SJSA1 (cell line): Measurements from ENCODE around the gene SPRN. TPM values are rescaled to one million over a fixed set of nuclear protein-coding genes. Genes with fewer than 3 reads are reported as not detected.
A peak's percentile ranks its signal among the peaks of the same experiment; 100 is the strongest.
"Not testable (repeated sequence)": the region's sequence is repeated elsewhere in the genome, so short reads cannot be mapped to it uniquely, and the experiment has no call there.

Experiments used
- DNase-seq, 2 experiments: peaks; one replicate each; pipeline ENCODE4 v3.0.0-alpha.2; 2015 to 2020; ENCODE audit warnings: low spot score in 2 of 2, low read depth in 1 of 2
- H3K27ac ChIP-seq: fragments of 250-450 bp; sonication (Bioruptor Pico); 2 replicates; pipeline ENCODE4 v1.5.1; 2020; ENCODE audit warnings: mild to moderate bottlenecking, moderate library complexity
- H3K27me3 ChIP-seq: fragments of 250-450 bp; sonication (Bioruptor Pico); replicated peaks from 2 replicates; pipeline ENCODE4 v1.5.1; 2020; ENCODE audit warnings: mild to moderate bottlenecking, moderate library complexity
- H3K36me3 ChIP-seq: fragments of 250-450 bp; sonication (Bioruptor Pico); 2 replicates; pipeline ENCODE4 v1.5.1; 2020; ENCODE audit warnings: mild to moderate bottlenecking
- H3K4me1 ChIP-seq: fragments of 250-450 bp; sonication (Bioruptor Pico); replicated peaks from 2 replicates; pipeline ENCODE4 v1.6.1; 2021; ENCODE audit warnings: mild to moderate bottlenecking
- H3K4me3 ChIP-seq: fragments of 250-450 bp; sonication (Bioruptor Pico); 2 replicates; pipeline ENCODE4 v1.5.1; 2020; ENCODE audit warnings: mild to moderate bottlenecking
- H3K9me3 ChIP-seq: fragments of 250-450 bp; sonication (Bioruptor Pico); replicated peaks from 2 replicates; pipeline ENCODE4 v1.5.1; 2020; ENCODE audit warnings: mild to moderate bottlenecking
- total RNA-seq: library from RNA; depleted of rRNA; stranded (reverse); fragments of >200 nt; shearing (Covaris generic); gene quantifications from 2 replicates; pipeline ENCODE4 v1.2.3, GENCODE V29; 2014

The SPRN gene
- total RNA-seq, 1 experiment from 2014 or later = not detected

DNA sequence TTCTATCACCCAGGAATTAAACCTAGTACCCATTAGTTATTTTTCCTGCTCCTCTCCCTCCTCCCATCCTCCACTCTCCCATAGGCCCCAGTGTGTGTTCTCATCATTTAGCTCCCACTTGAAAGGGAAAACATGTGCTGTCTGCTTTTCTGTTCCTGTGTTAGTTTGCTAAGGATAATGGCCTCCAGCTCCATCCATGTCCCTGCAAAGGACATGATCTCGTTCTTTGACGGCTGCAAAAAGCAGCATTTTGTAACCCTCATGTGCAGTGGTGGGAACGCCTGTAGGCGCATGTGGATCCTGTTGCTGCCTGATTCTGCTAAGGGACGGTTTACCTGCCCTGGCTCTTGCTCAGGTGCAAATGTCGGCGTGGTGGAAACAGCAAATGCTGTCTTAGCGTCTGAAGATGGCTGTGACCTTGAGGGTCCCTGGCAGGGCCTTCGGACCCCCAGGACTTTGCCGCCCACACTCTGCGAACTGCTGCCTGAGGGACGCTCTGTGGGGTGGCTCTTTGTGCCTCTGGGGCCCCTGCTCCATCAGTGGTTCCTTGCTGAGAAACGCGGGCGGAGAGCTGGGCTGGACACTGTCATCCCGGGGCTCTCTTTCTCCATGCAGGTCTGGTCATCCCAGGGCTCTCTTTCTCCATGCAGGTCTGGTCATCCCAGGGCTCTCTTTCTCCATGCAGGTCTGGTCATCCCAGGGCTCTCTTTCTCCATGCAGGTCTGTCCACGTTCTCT, 36.0 kb downstream of the SPRN start:
- no peak overlapping the region for H3K4me3 ChIP-seq
- no peak for DNase-seq
- no peaks in the 10 kb centered on the region for H3K9me3 ChIP-seq
- peaks cover 9% of the 10 kb centered on the region for H3K4me1 ChIP-seq
- no peaks in the 10 kb centered on the region for H3K27me3 ChIP-seq
- H3K27ac ChIP-seq = no peak overlapping the region
- H3K36me3 ChIP-seq = no peaks in the 10 kb centered on the region; the same call in 1 of the 2 replicates

- H3K4me3 ChIP-seq, H3K4me1 ChIP-seq, H3K27me3 ChIP-seq, H3K9me3 ChIP-seq, DNase-seq, H3K27ac ChIP-seq, H3K36me3 ChIP-seq: not testable (repeated sequence)
These were observed 37.5 kb downstream of the SPRN start for GRCh38 chr10:133386951-133387350.

DNA sequence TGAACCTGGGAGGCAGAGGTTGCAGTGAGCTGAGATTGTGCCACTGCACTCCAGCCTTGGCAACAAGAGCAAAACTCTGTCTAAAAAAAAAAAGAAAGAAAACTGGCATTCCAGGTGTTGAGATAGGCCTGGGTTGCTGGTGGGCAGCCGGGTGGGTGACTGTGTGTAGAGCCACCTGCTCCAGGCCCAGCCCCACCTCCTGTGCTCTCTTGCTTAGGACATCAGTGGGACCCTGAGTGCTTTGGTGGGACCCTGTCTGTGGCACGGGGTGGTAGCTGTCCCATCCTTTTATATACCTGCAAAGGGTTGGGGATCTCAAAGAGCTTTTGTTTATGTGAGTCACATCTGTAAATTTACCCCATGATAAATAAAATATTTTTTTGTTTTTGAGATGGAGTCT, 39.2 kb downstream of the SPRN start:
- Histone ChIP-seq H3K27me3 (no peaks in the 10 kb centered on the region), H3K9me3 (no peaks in the 10 kb centered on the region), H3K36me3 (no peaks in the 10 kb centered on the region; the same call in 1 of the 2 replicates), H3K27ac (no peak overlapping the region), H3K4me1 (peaks cover 9% of the 10 kb centered on the region), H3K4me3 (no peak overlapping the region)
- no peak for DNase-seq

GRCh38 chr10:133384071-133384470, 40.4 kb downstream of the SPRN start:
- Histone ChIP-seq H3K36me3 (no peaks in the 10 kb centered on the region; the same call in 1 of the 2 replicates), H3K4me1 (peaks cover 16% of the 10 kb centered on the region), H3K27ac (no peak overlapping the region), H3K9me3 (no peaks in the 10 kb centered on the region), H3K27me3 (no peaks in the 10 kb centered on the region), H3K4me3 (no peak overlapping the region)
- no peak for DNase-seq

DNA sequence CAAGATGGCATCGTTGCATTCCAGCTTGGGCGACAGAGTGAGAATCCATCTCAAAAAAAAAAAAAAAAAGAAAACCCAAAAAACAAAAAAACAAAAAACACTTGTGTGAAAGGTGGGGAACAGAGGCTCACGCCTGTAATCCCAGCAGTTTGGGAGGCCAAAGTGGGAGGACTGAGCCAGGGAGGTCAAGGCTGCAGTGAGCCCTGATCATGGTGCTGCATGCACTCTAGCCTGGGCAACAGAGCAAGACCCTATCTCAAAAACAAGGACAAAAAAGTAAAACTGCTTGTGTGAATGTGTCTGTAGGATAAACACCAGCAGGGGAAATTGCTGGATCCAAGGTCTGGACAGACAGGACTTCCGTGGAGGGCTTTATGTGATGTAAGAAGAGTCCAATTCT, 40.9 kb downstream of the SPRN start:
- Histone ChIP-seq H3K4me3 (no peak overlapping the region), H3K9me3 (0 out of 2 replicates have a peak, but pooled peaks cover 2% of the 10 kb centered on the region), H3K27me3 (no peaks in the 10 kb centered on the region), H3K27ac (no peak overlapping the region), H3K4me1 (peaks cover 18% of the 10 kb centered on the region), H3K36me3 (peaks cover 2% of the 10 kb centered on the region)
- DNase-seq = no peak

DNA sequence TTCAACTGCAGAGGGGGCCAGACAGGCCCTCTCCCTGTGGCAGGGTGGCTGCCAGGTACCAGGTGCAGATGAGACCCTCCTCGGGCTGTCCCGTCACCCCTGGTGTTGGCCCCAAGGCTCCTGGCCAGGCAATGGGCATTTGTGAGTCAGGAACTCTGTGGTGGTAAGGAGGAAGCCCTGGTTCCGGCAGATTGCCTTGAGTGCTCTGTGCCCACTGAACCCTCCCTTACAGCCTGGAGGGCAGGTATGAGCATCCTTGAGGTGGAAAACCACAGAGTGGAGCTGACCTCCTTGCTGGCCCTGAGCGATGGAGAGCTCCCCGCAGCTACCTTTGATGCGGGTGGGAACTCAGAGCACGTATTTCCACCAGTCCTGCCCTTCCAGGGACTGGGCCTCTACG, 43.4 kb downstream of the SPRN start:
- peaks cover 25% of the 10 kb centered on the region for H3K4me1 ChIP-seq
- H3K4me3 ChIP-seq = no peak overlapping the region
- no peak for DNase-seq
- H3K9me3 ChIP-seq = 0 out of 2 replicates have a peak, but pooled peaks cover 5% of the 10 kb centered on the region
- no peak overlapping the region for H3K27ac ChIP-seq
- H3K27me3 ChIP-seq = no peaks in the 10 kb centered on the region
- H3K36me3 ChIP-seq = peaks cover 5% of the 10 kb centered on the region

GRCh38 chr10:133379801-133380666, 44.4 kb downstream of the SPRN start:
- H3K27ac ChIP-seq = no peak overlapping the region
- no peak for DNase-seq
- peaks cover 18% of the 10 kb centered on the region for H3K4me1 ChIP-seq
- H3K27me3 ChIP-seq = no peaks in the 10 kb centered on the region
- H3K4me3 ChIP-seq = peak overlapping the region; percentile 69
- peaks cover 5% of the 10 kb centered on the region; the same call in 1 of the 2 replicates for H3K36me3 ChIP-seq
- 0 out of 2 replicates have a peak, but pooled peaks cover 5% of the 10 kb centered on the region for H3K9me3 ChIP-seq

DNA sequence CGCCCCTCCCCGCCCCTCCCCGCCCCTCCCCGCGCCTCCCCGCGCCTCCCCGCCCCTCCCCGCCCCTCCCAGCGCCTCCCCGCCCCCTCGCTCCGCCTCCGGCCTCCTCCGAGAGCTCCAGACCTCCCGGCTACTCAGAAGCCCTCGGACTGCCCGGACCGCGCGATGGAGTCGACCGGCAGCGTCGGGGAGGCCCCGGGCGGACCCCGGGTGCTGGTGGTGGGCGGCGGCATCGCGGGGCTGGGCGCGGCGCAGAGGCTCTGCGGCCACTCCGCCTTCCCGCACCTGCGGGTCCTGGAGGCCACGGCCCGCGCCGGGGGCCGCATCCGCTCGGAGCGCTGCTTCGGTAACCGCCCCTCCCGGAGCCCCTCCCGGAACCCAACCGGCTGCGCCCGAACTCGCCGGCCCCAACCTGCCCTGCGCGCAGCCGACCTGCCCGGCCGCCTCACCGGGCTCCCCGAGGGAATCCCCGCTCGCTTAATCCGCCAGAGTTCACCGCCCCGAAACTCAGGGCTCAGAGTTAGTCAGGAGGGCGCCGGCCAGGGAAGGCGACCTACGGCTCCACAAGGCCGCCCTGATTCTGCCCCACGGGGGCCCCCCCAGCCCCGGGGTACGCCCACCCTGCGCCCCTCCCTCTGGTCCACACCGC, 45.1 kb downstream of the SPRN start, which contains the start of gene PAOX:
Gene PAOX, plus strand, starts transcription at position 111 of the 649 bp plus-strand sequence. Its CDS starts 55 bp downstream, at position 166.
- Histone ChIP-seq H3K4me1 (peaks cover 25% of the 10 kb centered on the region), H3K4me3 (peak within 1 kb of the TSS; percentile 69), H3K36me3 (peaks cover 5% of the 10 kb centered on the region; the same call in 1 of the 2 replicates), H3K27me3 (no peaks in the 10 kb centered on the region), H3K27ac (no peak within 1 kb of the TSS), H3K9me3 (0 out of 2 replicates have a peak, but pooled peaks cover 5% of the 10 kb centered on the region)
- DNase-seq = peak; percentile 51 to 72

GRCh38 chr10:133378251-133379096, 46.0 kb downstream of the SPRN start:
- Histone ChIP-seq H3K4me1 (peaks cover 29% of the 10 kb centered on the region), H3K27me3 (no peaks in the 10 kb centered on the region), H3K9me3 (0 out of 2 replicates have a peak, but pooled peaks cover 5% of the 10 kb centered on the region), H3K36me3 (peaks cover 5% of the 10 kb centered on the region; the same call in 1 of the 2 replicates), H3K27ac (no peak overlapping the region), H3K4me3 (peak overlapping the region; percentile 69)
- DNase-seq = peak; percentile 61 to 68

DNA sequence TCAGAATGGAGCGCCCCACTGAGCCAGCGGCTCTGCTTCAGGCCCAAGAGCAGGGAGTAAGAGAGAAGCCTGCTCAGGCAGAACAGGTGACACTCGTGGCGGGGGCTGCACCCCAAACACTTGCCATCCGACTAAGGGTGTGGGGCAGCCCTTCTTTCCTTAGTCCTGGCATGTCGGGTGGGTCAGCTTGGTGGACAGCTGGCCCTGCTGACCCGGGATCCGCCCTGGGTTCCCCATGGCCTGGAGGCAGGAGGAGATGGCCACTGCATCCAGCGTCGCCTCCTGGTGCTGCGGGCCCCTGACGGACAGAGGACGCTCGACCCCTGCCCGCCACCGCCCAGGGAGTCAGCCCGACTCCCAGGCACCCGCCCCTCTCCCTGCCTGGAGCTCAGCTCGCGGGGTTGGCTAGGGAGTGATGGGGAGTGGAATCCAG, 46.6 kb downstream of the SPRN start:
- Histone ChIP-seq H3K4me3 (peak overlapping the region; percentile 69), H3K9me3 (0 out of 2 replicates have a peak, but pooled peaks cover 5% of the 10 kb centered on the region), H3K27ac (no peak overlapping the region), H3K27me3 (no peaks in the 10 kb centered on the region), H3K36me3 (peaks cover 9% of the 10 kb centered on the region; the same call in 1 of the 2 replicates), H3K4me1 (peaks cover 29% of the 10 kb centered on the region)
- no peak for DNase-seq

- Histone ChIP-seq H3K36me3 (peaks cover 9% of the 10 kb centered on the region), H3K4me3 (no peak overlapping the region), H3K4me1 (peaks cover 29% of the 10 kb centered on the region), H3K27ac (no peak overlapping the region), H3K27me3 (no peaks in the 10 kb centered on the region), H3K9me3 (0 out of 2 replicates have a peak, but pooled peaks cover 5% of the 10 kb centered on the region)
- no peak for DNase-seq
These were observed 47.2 kb downstream of the SPRN start for GRCh38 chr10:133377025-133377817.

DNA sequence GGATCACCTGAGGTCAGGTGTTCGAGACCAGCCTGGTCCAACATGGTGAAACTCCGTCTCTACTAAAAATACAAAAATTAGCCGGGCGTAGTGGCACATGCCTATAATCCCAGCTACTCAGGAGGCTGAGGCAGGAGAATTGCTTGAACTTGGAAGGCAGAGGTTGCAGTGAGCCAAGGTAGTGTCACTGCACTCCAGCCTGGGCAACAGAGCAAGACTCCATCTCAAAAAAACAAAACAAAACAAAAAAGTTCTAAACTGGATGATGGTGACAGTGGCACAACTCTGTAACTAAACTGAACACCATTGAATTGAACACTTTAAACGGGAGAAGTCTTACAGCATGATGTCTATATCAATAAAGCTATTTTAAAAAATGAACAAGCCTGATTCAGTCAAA, 48.2 kb downstream of the SPRN start:
- not testable (repeated sequence) for H3K4me3 ChIP-seq, H3K36me3 ChIP-seq, DNase-seq, H3K9me3 ChIP-seq, H3K27me3 ChIP-seq, H3K27ac ChIP-seq
- peaks cover 29% of the 10 kb centered on the region for H3K4me1 ChIP-seq
